IPS-11a (cell line): Measurements from ENCODE around the gene FSTL4.

Source experiments
- H3K4me3 ChIP-seq: one replicate; pipeline ENCODE4 v1.5.1; 2013; ENCODE audit warnings: low read depth, low read length, control low read depth

The FSTL4 gene

GRCh38 chr5:133372293-133372937 is 239.9 kb downstream of the FSTL4 start:
- no peak overlapping the region for H3K4me3 ChIP-seq

- H3K4me3 ChIP-seq, result no peak overlapping the region
Measured at GRCh38 chr5:133371371-133372155, 240.8 kb downstream of the FSTL4 start.

GRCh38 chr5:133370904-133371303 is 241.4 kb downstream of the FSTL4 start:
- no peak overlapping the region for H3K4me3 ChIP-seq

GRCh38 chr5:133370036-133370831 is 242.1 kb downstream of the FSTL4 start:
- no peak overlapping the region for H3K4me3 ChIP-seq

- H3K4me3 ChIP-seq, result no peak overlapping the region
Measured at GRCh38 chr5:133368916-133369783, 243.2 kb downstream of the FSTL4 start.

GRCh38 chr5:133367984-133368383 is 244.4 kb downstream of the FSTL4 start:
- H3K4me3 ChIP-seq, result no peak overlapping the region

GRCh38 chr5:133367071-133367786 is 245.1 kb downstream of the FSTL4 start:
- no peak overlapping the region for H3K4me3 ChIP-seq

- no peak overlapping the region for H3K4me3 ChIP-seq
Measured at GRCh38 chr5:133366438-133366837, 245.9 kb downstream of the FSTL4 start.

GRCh38 chr5:133365738-133366137 is 246.6 kb downstream of the FSTL4 start:
- no peak overlapping the region for H3K4me3 ChIP-seq

GRCh38 chr5:133364936-133365707 is 247.2 kb downstream of the FSTL4 start:
- H3K4me3 ChIP-seq, result no peak overlapping the region

GRCh38 chr5:133363807-133364587 is 248.3 kb downstream of the FSTL4 start:
- no peak overlapping the region for H3K4me3 ChIP-seq

GRCh38 chr5:133362438-133362837 is 249.9 kb downstream of the FSTL4 start:
- no peak overlapping the region for H3K4me3 ChIP-seq

- H3K4me3 ChIP-seq, result no peak overlapping the region
Measured at GRCh38 chr5:133361922-133362321, 250.4 kb downstream of the FSTL4 start.

- H3K4me3 ChIP-seq, result no peak overlapping the region
Measured at GRCh38 chr5:133360693-133361472, 251.5 kb downstream of the FSTL4 start.

- H3K4me3 ChIP-seq, result no peak overlapping the region
Measured at GRCh38 chr5:133359861-133360260, 252.5 kb downstream of the FSTL4 start.

GRCh38 chr5:133358271-133358670 is 254.1 kb downstream of the FSTL4 start:
- no peak overlapping the region for H3K4me3 ChIP-seq

- no peak overlapping the region for H3K4me3 ChIP-seq
Measured at GRCh38 chr5:133357758-133358157, 254.6 kb downstream of the FSTL4 start.

GRCh38 chr5:133356984-133357421 is 255.3 kb downstream of the FSTL4 start:
- H3K4me3 ChIP-seq, result no peak overlapping the region
